ENCODE measurements around the gene CCT7.

- TF ChIP-seq POLR2A (IDR thresholded peaks at IDR 0.05; ENCODE audit: low read length) (no peak), GATA1 (IDR thresholded peaks at IDR 0.05; ENCODE audit: low read depth, low read length) (no peak)
These were observed 32.9 kb downstream of the CCT7 start for GRCh38 chr2:73267008-73267407.

Data from erythroblast (primary cell).